HG03521 (cell line): ENCODE measurements around the gene HPN.
"Not testable (repeated sequence)": the region's sequence is repeated elsewhere in the genome, so short reads cannot be mapped to it uniquely, and the experiment has no call there.

ENCODE experiments used
- ATAC-seq: cut with Tn5 transposase; IDR thresholded peaks from one replicate; pipeline ENCODE4 v1.9.1; 2021; ENCODE audit warnings: mild to moderate bottlenecking, moderate library complexity; ENCODE audit not compliant: unreplicated experiment

Gene HPN

GRCh38 chr19:35008891-35009341 is 32.6 kb upstream of the HPN start:
- no peak for ATAC-seq

- no peak for ATAC-seq
These were observed 31.8 kb upstream of the HPN start for GRCh38 chr19:35009424-35010415.

GRCh38 chr19:35011091-35011689 is 30.3 kb upstream of the HPN start:
- no peak for ATAC-seq

- no peak for ATAC-seq
These were observed 29.5 kb upstream of the HPN start for GRCh38 chr19:35011737-35012682.

- no peak for ATAC-seq
These were observed 28.3 kb upstream of the HPN start for GRCh38 chr19:35013041-35013819.

GRCh38 chr19:35013820-35014754 is 27.4 kb upstream of the HPN start:
- ATAC-seq = no peak

GRCh38 chr19:35014774-35015173 is 26.7 kb upstream of the HPN start:
- ATAC-seq = not testable (repeated sequence)

GRCh38 chr19:35015270-35015953 is 26.1 kb upstream of the HPN start:
- no peak for ATAC-seq

- ATAC-seq = no peak
These were observed 25.6 kb upstream of the HPN start for GRCh38 chr19:35015954-35016351.

- ATAC-seq = no peak
These were observed 24.0 kb upstream of the HPN start for GRCh38 chr19:35017507-35017906.

- no peak for ATAC-seq
These were observed 23.1 kb upstream of the HPN start for GRCh38 chr19:35018379-35018778.

GRCh38 chr19:35019144-35019543 is 22.4 kb upstream of the HPN start:
- ATAC-seq = no peak

- ATAC-seq = no peak
These were observed 20.5 kb upstream of the HPN start for GRCh38 chr19:35021016-35021415.

- no peak for ATAC-seq
These were observed 19.9 kb upstream of the HPN start for GRCh38 chr19:35021596-35021995.

GRCh38 chr19:35022460-35022859 is 19.1 kb upstream of the HPN start:
- ATAC-seq = no peak

- no peak for ATAC-seq
These were observed 18.1 kb upstream of the HPN start for GRCh38 chr19:35023428-35023827.

GRCh38 chr19:35024095-35024494 is 17.4 kb upstream of the HPN start:
- no peak for ATAC-seq

- ATAC-seq = no peak
These were observed 15.6 kb upstream of the HPN start for GRCh38 chr19:35025969-35026368.

GRCh38 chr19:35026418-35026817 is 15.1 kb upstream of the HPN start:
- ATAC-seq = no peak
